Prostate gland (tissue), 2 donors: ENCODE measurements around the gene FAM222A. TPM values are rescaled to one million over a fixed set of nuclear protein-coding genes. Genes with fewer than 3 reads are reported as not detected.

Source experiments
- DNase-seq: peaks from one replicate; pipeline ENCODE4 v3.0.0-alpha.2; 2019; ENCODE audit warnings: low spot score
- H3K27ac ChIP-seq, 2 donors: fragments of 200-600 bp; sonication (generic); 2 replicates each; pipeline ENCODE4 v1.5.1; 2017 to 2019
- H3K27me3 ChIP-seq: fragments of 200-600 bp; sonication (generic); replicated peaks from 2 replicates; pipeline ENCODE4 v1.5.1; 2019; ENCODE audit not compliant: insufficient read depth
- H3K36me3 ChIP-seq, 2 donors: fragments of 200-600 bp; sonication (generic); 1 replicate in 1 of 2; 2 replicates in 1 of 2; pipeline versions ENCODE4 v1.5.1 to v1.8.1; 2017 to 2019
- H3K4me1 ChIP-seq: fragments of 200-600 bp; sonication (generic); replicated peaks from 2 replicates; pipeline ENCODE4 v1.5.1; 2019
- H3K4me3 ChIP-seq, 2 donors: fragments of 200-600 bp; sonication (generic); 2 replicates each; pipeline ENCODE4 v1.5.1; 2017 to 2019
- H3K9me3 ChIP-seq: fragments of 200-600 bp; sonication (generic); 2 replicates; pipeline ENCODE4 v1.5.1; 2017
- POLR2A ChIP-seq: fragments of 450-650 bp; IDR thresholded peaks from one replicate; pipeline ENCODE4 v1.6.1; 2016; ENCODE audit warnings: antibody characterized with exemption, mild to moderate bottlenecking
- POLR2AphosphoS5 ChIP-seq: sonication (generic); formaldehyde crosslinking; IDR thresholded peaks from one replicate; pipeline ENCODE4 v1.6.1; 2017; ENCODE audit warnings: antibody characterized with exemption
- WGBS: methylation state at CpG from one replicate; pipeline ENCODE4 v1.1.5; 2018; 5-methylcytosine and 5-hydroxymethylcytosine counted together
- intact Hi-C: fragments of 100-400 bp; cut with DNase I; formaldehyde crosslinking; loops from one replicate; pipeline ENCODE4 v1.14.2; 2022
- total RNA-seq, 2 donors: library from RNA; depleted of rRNA; stranded (reverse); fragments of >200 nt; gene quantifications; one replicate each; pipeline ENCODE4 v1.1.0, GENCODE V29; 2016
- TF ChIP-seq, protein P1 (sequence below), 4 experiments: fragments of 200-600 bp in 2 of 4; fragments of 450-650 bp in 2 of 4; sonication (generic) in 2 of 4; IDR thresholded peaks; 1 replicate in 3 of 4; 2 replicates in 1 of 4; pipeline ENCODE4 v1.5.1; 2016 to 2019; ENCODE audit warnings: antibody characterized with exemption in 4 of 4, mild to moderate bottlenecking in 2 of 4, moderate library complexity in 2 of 4

FAM222A gene
- total RNA-seq, 2 donors from 2014 or later = 2.0 to 52.3 TPM

DNA sequence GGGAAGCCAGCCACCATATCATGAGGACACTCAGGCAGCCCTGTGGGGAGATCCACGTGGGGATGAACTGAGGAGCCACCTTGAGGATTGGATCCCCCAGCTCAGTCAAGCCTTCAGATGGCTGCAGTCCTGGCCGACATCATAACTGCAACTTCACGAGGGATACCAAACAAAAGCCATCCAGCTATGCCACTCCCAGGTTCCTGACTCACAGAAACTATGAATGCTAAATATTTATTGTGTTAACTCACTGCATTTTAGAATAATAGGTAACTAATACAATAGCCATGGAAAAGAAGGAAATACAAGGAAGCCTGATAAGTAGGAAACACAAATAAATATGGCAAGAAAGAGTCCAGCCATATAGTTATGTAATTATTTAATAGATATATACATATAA, 42.1 kb upstream of the FAM222A start:
- Histone ChIP-seq H3K27me3 (no peaks in the 10 kb centered on the region), H3K27ac (no peak overlapping the region), H3K4me3 (no peak overlapping the region), H3K9me3 (no peaks in the 10 kb centered on the region), H3K4me1 (no peaks in the 10 kb centered on the region), H3K36me3 (no peaks in the 10 kb centered on the region)
- DNase-seq = no peak
- intact Hi-C loops = no loop called here
- no peak for TF ChIP-seq POLR2AphosphoS5
- TF ChIP-seq, protein P1, sequence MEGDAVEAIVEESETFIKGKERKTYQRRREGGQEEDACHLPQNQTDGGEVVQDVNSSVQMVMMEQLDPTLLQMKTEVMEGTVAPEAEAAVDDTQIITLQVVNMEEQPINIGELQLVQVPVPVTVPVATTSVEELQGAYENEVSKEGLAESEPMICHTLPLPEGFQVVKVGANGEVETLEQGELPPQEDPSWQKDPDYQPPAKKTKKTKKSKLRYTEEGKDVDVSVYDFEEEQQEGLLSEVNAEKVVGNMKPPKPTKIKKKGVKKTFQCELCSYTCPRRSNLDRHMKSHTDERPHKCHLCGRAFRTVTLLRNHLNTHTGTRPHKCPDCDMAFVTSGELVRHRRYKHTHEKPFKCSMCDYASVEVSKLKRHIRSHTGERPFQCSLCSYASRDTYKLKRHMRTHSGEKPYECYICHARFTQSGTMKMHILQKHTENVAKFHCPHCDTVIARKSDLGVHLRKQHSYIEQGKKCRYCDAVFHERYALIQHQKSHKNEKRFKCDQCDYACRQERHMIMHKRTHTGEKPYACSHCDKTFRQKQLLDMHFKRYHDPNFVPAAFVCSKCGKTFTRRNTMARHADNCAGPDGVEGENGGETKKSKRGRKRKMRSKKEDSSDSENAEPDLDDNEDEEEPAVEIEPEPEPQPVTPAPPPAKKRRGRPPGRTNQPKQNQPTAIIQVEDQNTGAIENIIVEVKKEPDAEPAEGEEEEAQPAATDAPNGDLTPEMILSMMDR (IDR thresholded peaks at IDR 0.05) = no peak
- TF ChIP-seq POLR2A = no peak
- 64% methylated on average over 3 of the region's 3 CpGs for WGBS

DNA sequence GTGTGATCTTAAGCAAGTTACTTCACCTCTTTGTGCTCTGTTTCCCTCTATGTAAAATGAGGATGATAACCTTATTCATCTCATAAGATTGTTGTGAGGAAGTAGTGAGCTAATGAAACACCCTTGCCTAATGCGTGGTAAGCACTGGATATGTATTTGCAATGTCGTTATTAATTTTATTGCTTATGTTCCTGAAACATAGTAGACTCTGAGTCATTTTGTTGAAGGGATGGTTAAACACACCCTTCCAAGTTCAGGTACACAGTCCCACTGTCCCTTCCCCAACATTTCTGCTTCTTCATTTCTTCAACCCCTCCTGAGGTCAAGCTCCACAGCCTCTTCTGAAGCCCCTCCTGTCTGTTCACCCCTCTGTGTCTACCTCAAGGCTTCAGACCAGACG, 40.2 kb upstream of the FAM222A start:
- WGBS = 73% methylated on average over 3 of the region's 3 CpGs
- H3K4me1 ChIP-seq = no peaks in the 10 kb centered on the region

DNA sequence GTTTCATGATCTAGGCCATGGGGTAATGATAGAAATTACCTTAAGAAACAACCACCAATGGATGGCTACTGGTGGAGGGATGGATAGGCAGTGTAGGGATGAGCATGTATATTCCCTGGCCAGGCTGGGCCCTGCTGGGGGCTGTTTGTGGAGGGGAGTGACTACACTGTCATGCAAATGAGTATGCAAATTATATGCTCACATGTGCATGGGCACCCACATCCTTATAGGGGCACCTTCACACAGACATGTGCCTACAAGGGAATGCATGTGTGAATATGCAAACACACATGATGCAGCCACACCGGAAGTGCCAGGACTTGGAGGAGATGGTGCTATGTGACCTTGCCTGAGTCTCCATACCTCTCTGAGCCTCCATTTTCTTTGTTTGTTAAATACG, 39.7 kb upstream of the FAM222A start:
- WGBS = 70% methylated on average over 2 of the region's 2 CpGs
- TF ChIP-seq POLR2AphosphoS5 (no peak), POLR2A (no peak)
- TF ChIP-seq, protein P1 (IDR thresholded peaks at IDR 0.05) = no peak

More for the DNA sequence above, 40.2 kb upstream of the FAM222A start:
- H3K4me3 ChIP-seq = no peak overlapping the region
- no peaks in the 10 kb centered on the region for H3K9me3 ChIP-seq
- no peaks in the 10 kb centered on the region for H3K27me3 ChIP-seq
- no peak overlapping the region for H3K27ac ChIP-seq
- no peaks in the 10 kb centered on the region for H3K36me3 ChIP-seq
- TF ChIP-seq POLR2AphosphoS5 = peak; percentile 15
- TF ChIP-seq, protein P1 (IDR thresholded peaks at IDR 0.05) = no peak
- no peak for DNase-seq
- intact Hi-C loops = no loop called here

DNA sequence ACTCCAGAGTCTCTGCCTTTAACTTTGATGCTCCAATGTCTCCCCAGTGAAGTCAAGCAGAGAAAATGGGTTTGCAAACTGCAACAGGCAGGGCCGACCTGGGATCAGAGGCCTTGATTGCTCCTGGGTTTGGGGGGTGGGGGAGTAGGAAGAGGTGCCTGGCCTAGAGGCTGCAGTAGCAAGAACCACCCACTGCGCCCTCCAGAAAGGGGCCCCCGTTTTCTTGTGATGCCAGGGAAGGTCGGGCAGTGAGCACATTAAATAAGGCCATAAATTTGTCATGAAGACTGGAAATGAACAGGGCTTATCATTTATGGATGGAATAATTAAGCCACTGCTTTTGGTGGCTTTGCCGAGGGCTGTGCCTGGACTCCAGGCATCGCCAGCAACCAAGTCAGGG, 38.2 kb upstream of the FAM222A start:
- Histone ChIP-seq H3K4me1 (peaks cover 2% of the 10 kb centered on the region), H3K27me3 (no peaks in the 10 kb centered on the region), H3K9me3 (no peaks in the 10 kb centered on the region), H3K27ac (no peak overlapping the region), H3K4me3 (no peak overlapping the region), H3K36me3 (no peaks in the 10 kb centered on the region)
- no peak for DNase-seq
- intact Hi-C loops = no loop called here
- TF ChIP-seq POLR2AphosphoS5 (no peak), POLR2A (no peak)
- TF ChIP-seq, protein P1 (IDR thresholded peaks at IDR 0.05) = no peak
- WGBS = 78% methylated on average over 6 of the region's 6 CpGs

More for the DNA sequence above, 39.7 kb upstream of the FAM222A start:
- Histone ChIP-seq H3K27ac (no peak overlapping the region), H3K36me3 (no peaks in the 10 kb centered on the region), H3K9me3 (no peaks in the 10 kb centered on the region), H3K4me3 (no peak overlapping the region), H3K27me3 (no peaks in the 10 kb centered on the region), H3K4me1 (no peaks in the 10 kb centered on the region)
- no peak for DNase-seq
- intact Hi-C loops = no loop called here

DNA sequence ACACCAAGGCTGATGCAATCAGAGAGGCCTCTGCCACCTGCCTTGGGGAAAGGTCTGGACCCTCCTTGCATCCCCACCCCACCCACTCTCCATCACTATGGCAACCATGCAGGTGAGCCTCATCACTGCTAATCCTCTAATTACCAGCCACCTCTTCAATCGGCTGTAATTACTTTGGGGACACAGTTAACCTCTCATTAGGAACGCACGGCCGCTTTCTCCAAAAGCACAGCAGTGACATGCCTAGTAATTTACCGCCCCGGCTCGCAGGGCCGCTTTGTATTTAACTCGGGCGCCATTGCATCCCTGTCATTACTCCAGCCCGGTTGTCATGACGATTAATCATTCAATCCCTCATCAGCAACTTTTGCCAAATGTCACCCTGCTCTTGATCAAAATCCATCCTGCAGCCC, 36.3 kb upstream of the FAM222A start:
- H3K36me3 ChIP-seq = no peaks in the 10 kb centered on the region
- no peak overlapping the region for H3K4me3 ChIP-seq
- no peaks in the 10 kb centered on the region for H3K9me3 ChIP-seq
- intact Hi-C loops = no loop called here
- WGBS = 68% methylated on average over 12 of the region's 12 CpGs
- no peaks in the 10 kb centered on the region for H3K27me3 ChIP-seq
- DNase-seq = no peak
- H3K27ac ChIP-seq = no peak overlapping the region
- TF ChIP-seq, protein P1 (IDR thresholded peaks at IDR 0.05) = no peak
- TF ChIP-seq POLR2A (no peak), POLR2AphosphoS5 (no peak)
- H3K4me1 ChIP-seq = peaks cover 11% of the 10 kb centered on the region
